ENCODE measurements around the gene ZNF280D.

ZNF280D gene

DNA sequence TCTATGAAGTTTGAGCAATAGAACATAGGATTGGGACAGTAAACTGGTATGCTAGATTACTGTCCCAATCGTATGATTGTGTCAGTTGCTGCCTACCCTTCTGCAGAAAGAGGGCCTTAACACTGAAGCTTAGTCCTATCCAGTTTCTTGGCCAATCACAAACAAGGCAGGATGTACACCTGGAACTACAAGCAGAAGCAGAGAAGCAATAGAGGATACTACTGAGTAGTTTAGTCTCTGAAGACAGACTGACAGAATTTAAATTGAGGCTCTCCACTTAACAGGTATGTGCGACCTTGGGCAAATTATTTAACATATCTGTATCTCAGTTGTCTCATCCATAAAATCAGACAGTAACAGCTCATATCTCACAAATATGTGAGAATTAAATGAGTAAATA lies 85.0 kb downstream of the ZNF280D start:
- POLR2A ChIA-PET = no interaction called here
- TF ChIP-seq, protein P1, sequence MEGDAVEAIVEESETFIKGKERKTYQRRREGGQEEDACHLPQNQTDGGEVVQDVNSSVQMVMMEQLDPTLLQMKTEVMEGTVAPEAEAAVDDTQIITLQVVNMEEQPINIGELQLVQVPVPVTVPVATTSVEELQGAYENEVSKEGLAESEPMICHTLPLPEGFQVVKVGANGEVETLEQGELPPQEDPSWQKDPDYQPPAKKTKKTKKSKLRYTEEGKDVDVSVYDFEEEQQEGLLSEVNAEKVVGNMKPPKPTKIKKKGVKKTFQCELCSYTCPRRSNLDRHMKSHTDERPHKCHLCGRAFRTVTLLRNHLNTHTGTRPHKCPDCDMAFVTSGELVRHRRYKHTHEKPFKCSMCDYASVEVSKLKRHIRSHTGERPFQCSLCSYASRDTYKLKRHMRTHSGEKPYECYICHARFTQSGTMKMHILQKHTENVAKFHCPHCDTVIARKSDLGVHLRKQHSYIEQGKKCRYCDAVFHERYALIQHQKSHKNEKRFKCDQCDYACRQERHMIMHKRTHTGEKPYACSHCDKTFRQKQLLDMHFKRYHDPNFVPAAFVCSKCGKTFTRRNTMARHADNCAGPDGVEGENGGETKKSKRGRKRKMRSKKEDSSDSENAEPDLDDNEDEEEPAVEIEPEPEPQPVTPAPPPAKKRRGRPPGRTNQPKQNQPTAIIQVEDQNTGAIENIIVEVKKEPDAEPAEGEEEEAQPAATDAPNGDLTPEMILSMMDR (IDR thresholded peaks at IDR 0.05; ENCODE audit: control extremely low read depth, extremely low read depth, low read depth, missing control alignments) = no peak
- CTCF ChIA-PET = no interaction called here
- no peak for DNase-seq (ENCODE audit: extremely low spot score)

DNA sequence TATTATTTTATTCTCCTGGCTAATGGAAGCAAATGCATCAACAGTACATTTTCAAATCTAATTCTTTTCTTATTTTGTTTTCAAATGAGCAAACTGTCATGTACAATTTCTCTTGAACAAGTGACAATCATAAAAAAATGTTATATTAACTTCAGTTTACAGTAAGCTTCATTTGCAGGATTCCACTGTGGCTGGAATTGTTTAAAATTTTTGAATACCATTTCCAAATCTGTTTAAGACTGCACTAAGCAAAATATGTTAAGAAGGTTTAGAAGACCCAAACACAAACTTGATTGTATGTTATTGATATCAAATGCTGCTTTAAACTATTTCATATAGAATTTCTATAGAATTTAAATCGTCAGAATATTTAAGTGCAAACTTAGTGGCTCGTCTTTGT lies 92.8 kb downstream of the ZNF280D start:
- ChIA-PET POLR2A (no interaction called here), CTCF (no interaction called here)
- TF ChIP-seq, protein P1 (IDR thresholded peaks at IDR 0.05; ENCODE audit: control extremely low read depth, extremely low read depth, low read depth, missing control alignments) = no peak
- no peak for DNase-seq (ENCODE audit: extremely low spot score)

DNA sequence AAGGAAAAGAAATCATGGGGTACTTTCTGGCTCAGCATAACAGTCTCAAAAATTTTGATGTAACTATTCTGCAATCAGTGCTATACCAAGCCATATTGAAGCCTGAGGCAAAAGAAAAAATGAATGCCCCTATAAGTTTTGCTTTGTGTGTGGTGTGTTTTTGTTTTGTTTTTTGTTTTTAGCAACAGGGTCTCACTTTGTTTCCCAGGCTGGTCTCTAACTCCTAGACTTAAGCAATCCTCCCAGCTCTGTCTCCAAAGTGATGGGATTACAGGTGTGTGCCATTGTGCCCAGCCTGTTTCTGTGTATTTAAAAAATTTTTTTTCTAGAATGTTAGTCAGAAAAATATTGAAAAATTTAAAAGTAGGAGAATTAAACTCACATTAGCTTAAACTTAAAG lies 93.2 kb downstream of the ZNF280D start:
- CTCF ChIA-PET = no interaction called here
- POLR2A ChIA-PET = no interaction called here

DNA sequence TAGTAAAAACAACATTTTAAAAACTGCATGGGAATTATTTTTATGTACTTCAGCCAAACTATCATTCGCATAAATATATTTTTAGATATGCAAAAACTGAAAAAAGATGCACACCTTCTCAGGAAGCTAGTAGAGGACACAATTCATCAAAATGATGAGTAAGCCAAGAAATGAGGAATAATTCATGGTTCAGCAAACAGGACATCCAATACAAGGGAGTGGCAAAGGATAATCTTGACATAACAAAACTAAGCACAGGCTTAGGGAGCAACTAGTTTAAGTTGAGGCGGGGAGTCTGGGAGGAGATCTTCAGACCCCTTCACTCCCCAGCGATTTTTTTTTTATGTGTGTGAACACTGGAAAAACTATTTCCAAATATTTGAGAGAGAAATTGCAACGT lies 93.7 kb downstream of the ZNF280D start:
- TF ChIP-seq, protein P1 (IDR thresholded peaks at IDR 0.05; ENCODE audit: control extremely low read depth, extremely low read depth, low read depth, missing control alignments) = no peak
- DNase-seq (ENCODE audit: extremely low spot score) = no peak
- ChIA-PET CTCF (interaction anchor here (1.1 kb wide), 1 partner anchor 20 kb away, joined by 3 read pairs; no protein-coding TSS in a partner anchor), POLR2A (no interaction called here)

More for the DNA sequence above, 93.2 kb downstream of the ZNF280D start:
- TF ChIP-seq, protein P1 (IDR thresholded peaks at IDR 0.05; ENCODE audit: control extremely low read depth, extremely low read depth, low read depth, missing control alignments) = no peak
- no peak for DNase-seq (ENCODE audit: extremely low spot score)

DNA sequence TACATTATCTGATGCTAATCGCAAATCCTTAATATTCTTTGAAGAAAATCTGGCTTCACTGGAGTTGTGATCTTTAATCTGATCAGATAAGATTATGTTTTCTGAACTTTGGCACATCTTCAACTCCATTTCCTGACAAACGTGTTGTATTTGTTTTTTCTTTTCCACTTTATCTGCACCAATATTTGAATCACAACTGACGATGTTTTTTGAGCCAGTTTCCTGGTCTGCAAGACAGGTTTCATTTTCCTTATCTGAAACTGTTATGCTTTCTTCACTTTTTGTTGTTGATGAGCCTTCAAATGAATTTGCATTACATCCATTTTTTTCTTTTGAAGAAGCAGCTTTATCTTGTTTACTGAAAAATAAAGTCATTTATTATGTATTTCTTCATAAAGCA lies 101.5 kb downstream of the ZNF280D start:
- POLR2A ChIA-PET = no interaction called here
- no peak for DNase-seq (ENCODE audit: extremely low spot score)
- CTCF ChIA-PET = no interaction called here
- TF ChIP-seq, protein P1 (IDR thresholded peaks at IDR 0.05; ENCODE audit: control extremely low read depth, extremely low read depth, low read depth, missing control alignments) = no peak

DNA sequence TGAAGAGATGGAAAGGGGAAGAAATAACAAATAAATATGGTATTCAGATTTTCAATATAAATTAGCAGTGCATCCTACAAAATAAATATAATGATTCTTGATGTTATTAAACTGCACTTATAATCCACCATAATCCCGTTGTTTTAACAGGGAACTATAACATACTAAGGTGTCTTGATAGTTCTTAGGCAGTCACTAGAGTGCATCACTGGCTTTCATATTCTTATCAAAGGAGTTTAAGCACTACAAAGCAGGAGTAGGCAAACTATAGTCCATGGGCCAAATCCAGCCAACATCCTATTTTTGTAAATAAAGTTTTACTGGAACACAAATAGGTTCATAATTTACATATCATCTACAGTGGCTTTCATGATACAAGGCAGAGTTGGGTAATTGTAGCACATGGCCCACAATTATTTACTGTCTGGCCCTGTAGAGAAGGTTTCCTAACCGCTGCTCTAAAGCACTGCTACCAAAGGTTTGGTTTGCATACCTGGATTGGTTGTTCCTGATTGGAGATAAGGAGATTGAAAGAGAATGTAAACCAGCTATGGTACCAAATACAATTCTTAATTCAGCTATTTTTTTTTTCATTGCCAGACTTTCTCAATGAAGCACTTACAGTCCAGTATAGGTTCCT lies 104.3 kb downstream of the ZNF280D start:
- no peak for DNase-seq (ENCODE audit: extremely low spot score)
- ChIA-PET POLR2A (no interaction called here), CTCF (no interaction called here)
- TF ChIP-seq, protein P1 (IDR thresholded peaks at IDR 0.05; ENCODE audit: control extremely low read depth, extremely low read depth, low read depth, missing control alignments) = no peak

Data from GM10248 (cell line).